B cell (primary cell): ENCODE data around the gene IGF1R. TPM values are rescaled to one million over a fixed set of nuclear protein-coding genes. Genes with fewer than 3 reads are reported as not detected.

Experiments used
- ATAC-seq: fragments of 200-7000 bp; cut with Tn5 transposase; one replicate; pipeline ENCODE4 v1.10.0; 2021; ENCODE audit warnings: low read depth, mild to moderate bottlenecking, moderate number of reproducible peaks, moderate library complexity
- CTCF ChIA-PET: fragments of 350-600 bp; sonication (Branson Sonifier 250); formaldehyde crosslinking; loops from one replicate; lab custom pipeline; 2021; ENCODE audit warnings: antibody characterized with exemption, inconsistent platforms; lab: Charles Lee
- POLR2A ChIA-PET: fragments of 350-600 bp; sonication (Branson Sonifier 250); formaldehyde crosslinking; loops from one replicate; lab custom pipeline; 2021; ENCODE audit warnings: antibody characterized with exemption; lab: Charles Lee
- DNase-seq: peaks from one replicate; pipeline ENCODE4 v3.0.0; 2013
- H2AFZ ChIP-seq: 2 replicates; pipeline ENCODE4 v1.6.1; 2012; ENCODE audit warnings: mild to moderate bottlenecking, low read depth, low read length; ENCODE audit not compliant: insufficient read depth, poor library complexity, severe bottlenecking
- H3K27ac ChIP-seq, 2 donors: 1 replicate in 1 of 2; 2 replicates in 1 of 2; pipeline ENCODE4 v1.5.1; 2012 to 2013; ENCODE audit warnings: low read length in 2 of 2, mild to moderate bottlenecking in 2 of 2, moderate library complexity in 1 of 2
- H3K27me3 ChIP-seq, 4 experiments: fragments of 200-600 bp in 1 of 4; sonication (generic) in 1 of 4; replicated peaks in 1 of 4; 1 replicate in 2 of 4; 2 replicates in 2 of 4; pipeline versions ENCODE4 v1.6.1 to v1.7.0; 2013 to 2016; ENCODE audit warnings: low read length in 3 of 4, mild to moderate bottlenecking in 2 of 4, mixed read lengths in 1 of 4, moderate library complexity in 1 of 4; ENCODE audit not compliant: insufficient read depth in 4 of 4, control insufficient read depth in 3 of 4; ENCODE audit errors: control extremely low read depth in 1 of 4
- H3K36me3 ChIP-seq, 2 experiments: replicated peaks in 1 of 2; 1 replicate in 1 of 2; 2 replicates in 1 of 2; pipeline versions ENCODE4 v1.6.1 to v1.7.1; 2013; ENCODE audit warnings: low read length in 1 of 2; ENCODE audit not compliant: insufficient read depth in 2 of 2, control insufficient read depth in 1 of 2; ENCODE audit errors: control extremely low read depth in 1 of 2, extremely low read depth in 1 of 2
- H3K4me1 ChIP-seq, 2 donors: fragments of 200-600 bp in 1 of 2; sonication (generic) in 1 of 2; 1 replicate in 1 of 2; 2 replicates in 1 of 2; pipeline versions ENCODE4 v1.5.1 to v1.6.1; 2013 to 2017; ENCODE audit warnings: low read length in 2 of 2; ENCODE audit not compliant: control insufficient read depth in 2 of 2, insufficient read depth in 2 of 2
- H3K4me2 ChIP-seq: replicated peaks from 2 replicates; pipeline ENCODE3; 2012; ENCODE audit warnings: mild to moderate bottlenecking, low read depth, low read length; ENCODE audit not compliant: poor library complexity, severe bottlenecking
- H3K4me3 ChIP-seq, 5 experiments: fragments of 200-600 bp in 1 of 5; sonication (generic) in 1 of 5; 1 replicate in 3 of 5; 2 replicates in 2 of 5; pipeline versions ENCODE4 v1.5.1 to v1.7.0; 2011 to 2016; ENCODE audit warnings: low read length in 4 of 5, mild to moderate bottlenecking in 4 of 5, low read depth in 2 of 5, control low read depth in 1 of 5, moderate library complexity in 1 of 5; ENCODE audit not compliant: insufficient read depth in 1 of 5; ENCODE audit errors: control extremely low read depth in 1 of 5, extremely low read depth in 1 of 5
- H3K79me2 ChIP-seq: fragments of 200-600 bp; sonication (generic); one replicate; pipeline ENCODE4 v1.6.0; 2016; ENCODE audit warnings: low read length; ENCODE audit not compliant: control insufficient read depth, insufficient read depth
- H3K9ac ChIP-seq: fragments of 200-600 bp; sonication (generic); 2 replicates; pipeline ENCODE4 v1.6.1; 2017; ENCODE audit warnings: mild to moderate bottlenecking, low read length, moderate library complexity
- H3K9me3 ChIP-seq, 3 donors: one replicate each; pipeline versions ENCODE4 v1.6.1 to v1.7.1; 2013; ENCODE audit warnings: low read length in 2 of 3; ENCODE audit not compliant: control insufficient read depth in 2 of 3, insufficient read depth in 1 of 3; ENCODE audit errors: control extremely low read depth in 1 of 3
- H4K20me1 ChIP-seq: 2 replicates; pipeline ENCODE4 v1.6.0; 2012; ENCODE audit warnings: mild to moderate bottlenecking, low read length; ENCODE audit not compliant: insufficient read depth, control insufficient read depth, poor library complexity, severe bottlenecking
- H3K27ac Mint-ChIP-seq: one replicate; pipeline ENCODE4 v1.8.0; 2021; ENCODE audit warnings: mixed read lengths
- H3K27me3 Mint-ChIP-seq: one replicate; pipeline ENCODE4 v1.8.0; 2021; ENCODE audit warnings: mixed read lengths
- H3K4me1 Mint-ChIP-seq: one replicate; pipeline ENCODE4 v1.8.0; 2021; ENCODE audit warnings: mixed read lengths
- H3K4me3 Mint-ChIP-seq: one replicate; pipeline ENCODE4 v1.8.0; 2021; ENCODE audit warnings: mixed read lengths
- H3K9me3 Mint-ChIP-seq: one replicate; pipeline ENCODE4 v1.8.0; 2022; ENCODE audit warnings: mixed read lengths; ENCODE audit not compliant: insufficient read depth
- EZH2 ChIP-seq: IDR thresholded peaks from 2 replicates; pipeline ENCODE4 v1.6.1; 2012; ENCODE audit warnings: borderline replicate concordance, low read depth, mild to moderate bottlenecking, moderate library complexity, low read length; ENCODE audit not compliant: insufficient read depth, poor library complexity, severe bottlenecking
- WGBS: methylation state at CpG from one replicate; pipeline ENCODE4 v1.1.5; 2013; ENCODE audit warnings: missing lambda C conversion rate; ENCODE audit not compliant: insufficient coverage; 5-methylcytosine and 5-hydroxymethylcytosine counted together
- intact Hi-C: fragments of 100-400 bp; cut with micrococcal nuclease; formaldehyde crosslinking; loops from one replicate; pipeline ENCODE4 v1.10.0; 2022
- polyA plus RNA-seq: library from polyadenylated mRNA; depleted of rRNA; stranded (reverse); fragments of >200 nt; gene quantifications from 2 replicates; pipeline ENCODE4 v1.2.3, GENCODE V29; 2012
- total RNA-seq, 2 donors: library from RNA; stranded (reverse); fragments of 120-200 nt in 1 of 2; gene quantifications; 1 replicate in 1 of 2; 2 replicates in 1 of 2; pipeline versions ENCODE4 v1.2.3 to v1.2.4, GENCODE V29; 2013 to 2022
- TF ChIP-seq, protein P1 (sequence below): fragments of 200-600 bp; IDR thresholded peaks from one replicate; pipeline ENCODE4 v1.8.0; 2022; ENCODE audit warnings: antibody characterized with exemption, mild to moderate bottlenecking

Gene IGF1R
- total and polyA plus RNA-seq, 2 donors (not counting 1 experiment from before 2014, with no cell fraction given): 5.4 to 23.1 TPM

DNA sequence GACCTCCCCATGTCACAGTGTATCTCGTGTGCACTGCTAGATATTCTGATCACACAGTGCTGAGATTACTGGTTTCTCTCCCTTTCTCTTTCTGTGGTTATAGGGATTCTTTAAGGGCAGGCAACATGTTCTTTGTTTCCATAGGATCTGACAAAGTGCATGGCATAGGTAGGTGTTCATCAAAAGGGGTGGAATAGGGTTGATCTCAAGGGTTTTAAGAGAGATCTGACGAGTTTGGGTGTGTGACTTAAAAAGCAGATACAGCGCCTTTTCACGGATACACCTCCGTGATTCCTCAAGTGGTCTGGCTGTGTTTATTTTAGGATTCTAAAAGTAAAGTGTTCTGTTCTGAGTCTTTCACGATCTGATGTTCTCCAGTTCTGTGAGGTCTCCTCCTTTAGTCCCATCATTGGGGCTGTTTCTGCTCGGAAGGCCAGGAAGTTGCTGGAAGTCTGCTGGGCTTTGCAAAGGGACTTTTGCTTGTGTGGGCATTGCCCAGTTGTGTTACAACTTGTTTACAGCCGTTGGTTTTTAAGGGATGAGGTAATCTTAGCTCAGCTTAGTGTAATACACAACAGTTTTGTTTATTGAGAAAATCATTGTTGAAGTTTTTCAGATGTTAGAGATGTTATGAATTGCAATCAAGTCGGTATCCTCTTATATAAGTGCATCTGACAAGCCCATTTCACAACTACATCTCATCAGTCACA lies 34.8 kb downstream of the IGF1R start:
- intact Hi-C loops: no loop called here
- Histone ChIP-seq H3K79me2 (peaks cover 16% of the 10 kb centered on the region), H3K9me3 (no peaks in the 10 kb centered on the region), H3K4me1 (no peaks in the 10 kb centered on the region), H3K4me2 (no peak overlapping the region), H4K20me1 (peaks cover 6% of the 10 kb centered on the region), H3K9ac (no peak overlapping the region), H3K36me3 (no peaks in the 10 kb centered on the region), H3K27me3 (no peaks in the 10 kb centered on the region), H3K4me3 (no peak overlapping the region), H2AFZ (no peak overlapping the region), H3K27ac (no peak overlapping the region)
- H3K27me3 Mint-ChIP-seq: peaks cover 5% of the 10 kb centered on the region
- POLR2A ChIA-PET: no interaction called here
- 92% methylated on average over 7 of the region's 9 CpGs for WGBS
- TF ChIP-seq, protein P1, sequence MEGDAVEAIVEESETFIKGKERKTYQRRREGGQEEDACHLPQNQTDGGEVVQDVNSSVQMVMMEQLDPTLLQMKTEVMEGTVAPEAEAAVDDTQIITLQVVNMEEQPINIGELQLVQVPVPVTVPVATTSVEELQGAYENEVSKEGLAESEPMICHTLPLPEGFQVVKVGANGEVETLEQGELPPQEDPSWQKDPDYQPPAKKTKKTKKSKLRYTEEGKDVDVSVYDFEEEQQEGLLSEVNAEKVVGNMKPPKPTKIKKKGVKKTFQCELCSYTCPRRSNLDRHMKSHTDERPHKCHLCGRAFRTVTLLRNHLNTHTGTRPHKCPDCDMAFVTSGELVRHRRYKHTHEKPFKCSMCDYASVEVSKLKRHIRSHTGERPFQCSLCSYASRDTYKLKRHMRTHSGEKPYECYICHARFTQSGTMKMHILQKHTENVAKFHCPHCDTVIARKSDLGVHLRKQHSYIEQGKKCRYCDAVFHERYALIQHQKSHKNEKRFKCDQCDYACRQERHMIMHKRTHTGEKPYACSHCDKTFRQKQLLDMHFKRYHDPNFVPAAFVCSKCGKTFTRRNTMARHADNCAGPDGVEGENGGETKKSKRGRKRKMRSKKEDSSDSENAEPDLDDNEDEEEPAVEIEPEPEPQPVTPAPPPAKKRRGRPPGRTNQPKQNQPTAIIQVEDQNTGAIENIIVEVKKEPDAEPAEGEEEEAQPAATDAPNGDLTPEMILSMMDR: no peak
- no peak for TF ChIP-seq EZH2
- no peak overlapping the region for H3K4me3 Mint-ChIP-seq
- no peak for DNase-seq
- no peaks in the 10 kb centered on the region for H3K9me3 Mint-ChIP-seq
- no peak overlapping the region for H3K27ac Mint-ChIP-seq
- ATAC-seq: no peak
- H3K4me1 Mint-ChIP-seq: peaks cover 8% of the 10 kb centered on the region
- CTCF ChIA-PET: no interaction called here

DNA sequence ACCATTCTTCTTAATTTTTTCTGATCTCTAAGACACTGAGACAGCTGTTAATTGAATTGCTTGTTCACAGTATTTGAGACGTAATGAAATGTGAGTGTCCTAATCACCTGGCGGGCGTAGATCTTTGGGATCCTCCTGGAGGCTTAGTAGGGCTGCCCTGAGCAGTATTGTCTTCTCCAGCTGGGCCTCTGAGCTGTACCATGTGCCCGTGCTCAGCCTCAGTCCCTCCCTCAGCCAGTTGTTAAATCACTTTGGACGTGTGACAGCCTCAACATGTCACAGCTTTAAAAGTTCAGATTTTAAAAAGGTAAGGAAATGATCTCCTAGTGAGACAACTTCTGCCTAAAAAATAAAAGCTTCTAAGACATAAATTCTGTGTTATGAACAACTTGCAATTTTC lies 35.5 kb downstream of the IGF1R start:
- Histone ChIP-seq H3K4me1 (no peaks in the 10 kb centered on the region), H3K4me3 (no peak overlapping the region), H3K27ac (no peak overlapping the region), H2AFZ (no peak overlapping the region), H3K4me2 (no peak overlapping the region), H4K20me1 (peaks cover 5% of the 10 kb centered on the region), H3K27me3 (no peaks in the 10 kb centered on the region), H3K36me3 (no peaks in the 10 kb centered on the region), H3K9me3 (no peaks in the 10 kb centered on the region), H3K79me2 (peaks cover 13% of the 10 kb centered on the region), H3K9ac (no peak overlapping the region)
- no peak for ATAC-seq
- intact Hi-C loops: no loop called here
- TF ChIP-seq EZH2: no peak
- TF ChIP-seq, protein P1: no peak
- Mint-ChIP-seq H3K4me1 (peaks cover 8% of the 10 kb centered on the region), H3K4me3 (no peak overlapping the region), H3K27me3 (peaks cover 5% of the 10 kb centered on the region), H3K9me3 (no peaks in the 10 kb centered on the region), H3K27ac (no peak overlapping the region)
- CTCF ChIA-PET: no interaction called here
- no peak for DNase-seq
- whole genome bisulfite sequencing: 81% methylated on average over 2 of the region's 5 CpGs
- POLR2A ChIA-PET: no interaction called here
